8988T (cell line): ENCODE data around the gene FAM90A26.
"Not testable (repeated sequence)": the region's sequence is repeated elsewhere in the genome, so short reads cannot be mapped to it uniquely, and the experiment has no call there.

Experiments used
- DNase-seq: peaks from one replicate; pipeline ENCODE4 v3.0.0; 2011

FAM90A26 gene

DNA sequence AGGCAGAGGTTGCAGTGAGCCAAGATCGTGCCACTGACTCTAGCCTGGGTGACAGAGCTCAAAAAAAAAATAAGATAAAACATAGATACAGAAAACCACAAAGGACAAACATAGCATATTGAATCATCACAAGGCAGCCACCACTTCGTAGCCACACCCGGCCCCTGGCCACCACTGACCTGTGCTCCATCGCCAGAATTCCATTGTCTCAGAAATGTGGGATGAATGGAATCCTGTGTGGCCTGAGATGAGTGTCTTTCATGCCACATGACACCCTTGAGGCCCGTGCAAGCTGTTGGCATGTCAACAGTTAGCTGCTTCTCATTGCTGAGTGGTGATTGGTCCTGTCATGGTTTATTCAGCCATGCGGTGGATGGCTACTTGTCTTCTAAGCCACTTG is 10.2 kb upstream of the FAM90A26 start:
- not testable (repeated sequence) for DNase-seq

DNA sequence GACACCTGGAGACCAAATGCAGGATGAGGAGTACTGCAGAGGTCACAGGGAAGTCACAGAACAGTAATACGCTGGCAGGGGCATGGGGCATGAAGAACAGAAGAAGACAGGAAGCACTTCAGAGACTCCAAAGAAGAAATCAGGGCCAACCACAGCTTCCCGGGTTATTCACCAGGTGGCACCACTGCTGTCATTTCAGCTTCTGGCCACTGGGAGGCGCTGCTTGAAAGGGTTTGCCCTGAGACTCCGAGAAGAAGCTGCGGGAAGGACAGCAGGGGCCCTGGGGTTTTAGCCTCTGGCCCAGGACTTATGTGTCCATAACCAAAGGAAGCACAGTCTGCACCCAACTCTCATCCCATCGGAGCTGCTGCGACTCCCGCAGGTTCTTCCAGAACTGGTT is 4.2 kb upstream of the FAM90A26 start:
- not testable (repeated sequence) for DNase-seq

DNA sequence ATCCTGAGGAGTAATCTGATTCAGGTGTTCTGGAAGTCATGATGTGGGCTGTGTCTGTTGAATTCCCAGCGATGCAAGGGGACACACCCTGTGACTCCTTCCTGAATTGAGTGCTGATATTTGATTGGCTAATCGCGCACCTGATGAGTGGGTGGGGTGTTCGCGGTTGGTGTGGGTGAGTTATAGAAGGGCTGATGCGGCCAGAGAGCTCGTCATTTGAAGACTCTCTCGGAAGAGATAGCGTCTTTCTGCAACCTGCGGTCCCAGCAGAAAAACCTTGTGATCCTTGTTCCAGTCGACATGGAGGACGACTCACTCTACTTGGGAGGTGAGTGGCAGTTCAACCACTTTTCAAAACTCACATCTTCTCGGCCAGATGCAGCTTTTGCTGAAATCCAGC is 40.1 kb downstream of the FAM90A26 start, which contains the start of gene USP17L10:
USP17L10 (plus strand) TSS at position 301 of the 400 bp plus-strand sequence; CDS start at position 301, 0 bp downstream.
- not testable (repeated sequence) for DNase-seq

DNA sequence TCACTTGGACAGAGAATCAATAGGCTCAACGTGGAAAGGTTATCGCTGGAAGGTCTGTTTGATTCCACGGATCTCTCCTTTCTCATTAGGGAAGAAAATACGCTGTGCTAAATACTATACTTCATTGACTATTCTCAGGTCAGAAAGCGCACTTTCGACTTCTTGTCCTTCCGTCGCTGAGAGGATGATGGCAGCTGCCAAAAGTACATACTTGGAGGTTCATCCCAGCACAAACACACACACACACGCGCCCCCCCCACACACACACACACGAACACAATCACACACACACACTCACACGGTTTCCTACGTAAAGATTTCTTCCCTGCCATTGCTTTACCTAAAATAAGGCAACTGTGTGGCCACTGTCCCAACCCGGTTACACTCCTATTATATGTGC is 44.5 kb downstream of the FAM90A26 start:
- not testable (repeated sequence) for DNase-seq

DNA sequence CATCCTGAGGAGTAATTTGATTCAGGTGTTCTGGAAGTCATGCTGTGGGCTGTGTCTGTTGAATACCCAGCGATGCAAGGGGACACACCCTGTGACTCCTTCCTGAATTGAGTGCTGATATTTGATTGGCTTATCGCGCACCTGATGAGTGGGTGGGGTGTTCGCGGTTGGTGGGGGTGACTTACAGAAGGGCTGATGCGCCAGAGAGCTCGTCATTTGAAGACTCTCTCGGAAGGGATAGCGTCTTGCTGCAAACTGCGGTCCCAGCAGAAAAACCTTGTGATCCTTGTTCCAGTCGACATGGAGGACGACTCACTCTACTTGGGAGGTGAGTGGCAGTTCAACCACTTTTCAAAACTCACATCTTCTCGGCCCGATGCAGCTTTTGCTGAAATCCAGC is 44.9 kb downstream of the FAM90A26 start, which contains the start of gene USP17L11:
USP17L11 (plus strand) TSS at position 301 of the 400 bp plus-strand sequence; CDS start at position 301, 0 bp downstream.
- not testable (repeated sequence) for DNase-seq

DNA sequence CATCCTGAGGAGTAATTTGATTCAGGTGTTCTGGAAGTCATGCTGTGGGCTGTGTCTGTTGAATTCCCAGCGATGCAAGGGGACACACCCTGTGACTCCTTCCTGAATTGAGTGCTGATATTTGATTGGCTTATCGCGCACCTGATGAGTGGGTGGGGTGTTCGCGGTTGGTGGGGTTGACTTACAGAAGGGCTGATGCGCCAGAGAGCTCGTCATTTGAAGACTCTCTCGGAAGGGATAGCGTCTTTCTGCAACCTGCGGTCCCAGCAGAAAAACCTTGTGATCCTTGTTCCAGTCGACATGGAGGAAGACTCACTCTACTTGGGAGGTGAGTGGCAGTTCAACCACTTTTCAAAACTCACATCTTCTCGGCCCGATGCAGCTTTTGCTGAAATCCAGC is 49.6 kb downstream of the FAM90A26 start, which contains the start of gene USP17L12:
USP17L12 (plus strand) TSS at position 301 of the 400 bp plus-strand sequence; CDS start at position 301, 0 bp downstream.
- DNase-seq = not testable (repeated sequence)

DNA sequence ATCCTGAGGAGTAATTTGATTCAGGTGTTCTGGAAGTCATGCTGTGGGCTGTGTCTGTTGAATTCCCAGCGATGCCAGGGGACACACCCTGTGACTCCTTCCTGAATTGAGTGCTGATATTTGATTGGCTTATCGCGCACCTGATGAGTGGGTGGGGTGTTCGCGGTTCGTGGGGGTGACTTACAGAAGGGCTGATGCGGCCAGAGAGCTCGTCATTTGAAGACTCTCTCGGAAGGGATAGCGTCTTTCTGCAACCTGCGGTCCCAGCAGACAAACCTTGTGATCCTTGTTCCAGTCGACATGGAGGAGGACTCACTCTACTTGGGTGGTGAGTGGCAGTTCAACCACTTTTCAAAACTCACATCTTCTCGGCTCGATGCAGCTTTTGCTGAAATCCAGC is 54.4 kb downstream of the FAM90A26 start, which contains the start of gene USP17L13:
USP17L13 (plus strand) TSS at position 301 of the 400 bp plus-strand sequence; CDS start at position 301, 0 bp downstream.
- not testable (repeated sequence) for DNase-seq
